ENCODE measurements around the gene HBD. TPM values are rescaled to one million over a fixed set of nuclear protein-coding genes. Genes with fewer than 3 reads are reported as not detected.

The HBD gene
- total RNA-seq, 2 donors from 2014 or later, result not detected

DNA sequence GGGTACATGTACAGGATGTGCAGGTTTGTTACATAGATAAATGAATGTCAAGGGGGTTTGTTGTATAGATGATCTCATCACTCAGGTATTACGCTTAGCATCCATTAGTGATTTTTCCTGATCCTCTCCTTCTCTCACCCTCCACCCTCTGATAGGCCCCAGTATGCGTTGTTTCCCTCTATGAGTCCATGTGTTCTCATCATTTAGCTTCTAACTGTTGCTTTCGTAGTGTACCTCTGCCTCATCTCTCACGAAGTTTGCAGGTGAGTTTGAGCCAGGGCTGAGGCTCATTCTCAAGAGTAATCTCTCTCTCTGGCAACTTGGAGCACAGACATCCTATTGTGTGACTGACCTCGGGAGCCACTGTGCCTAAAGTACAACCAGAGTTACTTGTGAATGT lies 40.1 kb upstream of the HBD start:
- no peaks in the 10 kb centered on the region for H3K36me3 ChIP-seq
- no peaks in the 10 kb centered on the region for H3K9me3 ChIP-seq
- no peaks in the 10 kb centered on the region for H3K4me1 ChIP-seq (ENCODE audit: control insufficient read depth in 1 of 2, low read depth in 2 of 2)
- DNase-seq (ENCODE audit: low spot score), result no peak
- no peak for ATAC-seq (ENCODE audit: insufficient number of reproducible peaks, low FRiP score, low read depth)
- TF ChIP-seq CTCF (IDR thresholded peaks at IDR 0.05), result no peak
- H3K4me3 ChIP-seq, result no peak overlapping the region
- H3K27me3 ChIP-seq (replicated peaks; ENCODE audit: insufficient read depth), result no peaks in the 10 kb centered on the region
- H3K27ac ChIP-seq, result no peak overlapping the region

- H3K9me3 ChIP-seq, result no peaks in the 10 kb centered on the region
- DNase-seq (ENCODE audit: low spot score), result no peak
- no peaks in the 10 kb centered on the region for H3K4me1 ChIP-seq (ENCODE audit: control insufficient read depth in 1 of 2, low read depth in 2 of 2)
- no peak overlapping the region for H3K4me3 ChIP-seq
- no peak for ATAC-seq (ENCODE audit: insufficient number of reproducible peaks, low FRiP score, low read depth)
- no peaks in the 10 kb centered on the region for H3K36me3 ChIP-seq
- H3K27me3 ChIP-seq (replicated peaks; ENCODE audit: insufficient read depth), result no peaks in the 10 kb centered on the region
- TF ChIP-seq CTCF (IDR thresholded peaks at IDR 0.05), result no peak
- H3K27ac ChIP-seq, result no peak overlapping the region
Observed at GRCh38 chr11:5272395-5273017, 38.2 kb upstream of the HBD start.

- TF ChIP-seq CTCF (IDR thresholded peaks at IDR 0.05), result no peak
- DNase-seq (ENCODE audit: low spot score) (no peak), ATAC-seq (ENCODE audit: insufficient number of reproducible peaks, low FRiP score, low read depth) (no peak)
- Histone ChIP-seq H3K4me1 (ENCODE audit: control insufficient read depth in 1 of 2, low read depth in 2 of 2) (no peaks in the 10 kb centered on the region), H3K9me3 (no peaks in the 10 kb centered on the region), H3K36me3 (no peaks in the 10 kb centered on the region), H3K27ac (no peak within 1 kb of the TSS), H3K27me3 (replicated peaks; ENCODE audit: insufficient read depth) (no peaks in the 10 kb centered on the region), H3K4me3 (no peak within 1 kb of the TSS)
Observed at GRCh38 chr11:5269715-5270147, 35.4 kb upstream of the HBD start, which contains the start of gene HBE1. HBE1 (minus strand) TSS chr11:5269945; CDS start chr11:5269890, 55 bp downstream.

DNA sequence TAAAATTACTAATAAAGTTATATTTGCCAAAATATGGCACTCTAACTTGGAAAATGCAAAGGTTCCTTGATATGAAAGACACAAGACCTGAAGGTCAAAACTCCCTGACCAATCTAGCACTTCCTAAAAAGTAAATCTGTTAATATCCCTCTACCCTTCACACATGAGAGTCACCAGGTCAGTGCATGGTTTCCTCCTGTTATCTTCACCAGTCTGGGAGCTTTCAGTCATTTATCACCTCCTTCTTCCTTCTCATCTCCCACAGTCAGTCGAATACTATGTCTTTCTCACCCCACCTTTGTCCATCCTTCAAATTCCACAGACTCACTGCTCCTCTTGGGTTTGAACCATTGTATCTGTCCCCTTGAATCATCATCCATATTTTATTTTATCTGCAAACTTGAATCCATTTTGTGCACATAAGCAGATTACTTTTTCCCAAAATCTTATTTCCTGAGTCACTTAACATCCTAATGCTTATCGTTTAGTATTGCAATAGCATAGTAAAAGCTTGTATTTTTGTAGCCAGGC lies 32.8 kb upstream of the HBD start:
- ATAC-seq (ENCODE audit: insufficient number of reproducible peaks, low FRiP score, low read depth) (no peak), DNase-seq (ENCODE audit: low spot score) (no peak)
- TF ChIP-seq CTCF (IDR thresholded peaks at IDR 0.05), result no peak
- Histone ChIP-seq H3K4me1 (ENCODE audit: control insufficient read depth in 1 of 2, low read depth in 2 of 2) (no peaks in the 10 kb centered on the region), H3K27me3 (replicated peaks; ENCODE audit: insufficient read depth) (no peaks in the 10 kb centered on the region), H3K36me3 (no peaks in the 10 kb centered on the region), H3K4me3 (no peak overlapping the region), H3K9me3 (no peaks in the 10 kb centered on the region), H3K27ac (no peak overlapping the region)

GRCh38 chr11:5266609-5267008 lies 32.3 kb upstream of the HBD start:
- no peaks in the 10 kb centered on the region for H3K27me3 ChIP-seq (replicated peaks; ENCODE audit: insufficient read depth)
- H3K27ac ChIP-seq, result no peak overlapping the region
- no peak overlapping the region for H3K4me3 ChIP-seq
- H3K4me1 ChIP-seq (ENCODE audit: control insufficient read depth in 1 of 2, low read depth in 2 of 2), result no peaks in the 10 kb centered on the region
- H3K36me3 ChIP-seq, result no peaks in the 10 kb centered on the region
- no peaks in the 10 kb centered on the region for H3K9me3 ChIP-seq
- TF ChIP-seq CTCF (IDR thresholded peaks at IDR 0.05), result no peak
- no peak for ATAC-seq (ENCODE audit: insufficient number of reproducible peaks, low FRiP score, low read depth)
- no peak for DNase-seq (ENCODE audit: low spot score)

Data from thoracic aorta (tissue), 2 donors.